HEK293T (cell line): ENCODE measurements around the gene LRRC4C.

Source experiments
- CTCF ChIA-PET: fragments of 350-600 bp; formaldehyde crosslinking; extraction: SDS; loops from one replicate; lab custom pipeline; 2021; ENCODE audit warnings: antibody characterized with exemption, inconsistent platforms; lab: Yijun Ruan, JAX
- POLR2A ChIA-PET: fragments of 350-600 bp; formaldehyde crosslinking; extraction: SDS; loops from one replicate; lab custom pipeline; 2020; ENCODE audit warnings: antibody characterized with exemption, inconsistent platforms; lab: Yijun Ruan, JAX
- DNase-seq: peaks from one replicate; pipeline ENCODE4 v3.0.0; 2012; ENCODE audit warnings: mixed read lengths; ENCODE audit errors: extremely low spot score
- ARNT ChIP-seq: fragments of 450-650 bp; IDR thresholded peaks from 2 replicates; pipeline ENCODE4 v1.6.1; 2017; ENCODE audit warnings: mild to moderate bottlenecking
- BHLHE40 ChIP-seq: fragments of 450-650 bp; IDR thresholded peaks from 2 replicates; pipeline ENCODE4 v1.6.1; 2016; ENCODE audit warnings: mild to moderate bottlenecking, moderate library complexity, borderline replicate concordance
- CTBP1 ChIP-seq: fragments of 450-650 bp; IDR thresholded peaks from 2 replicates; pipeline ENCODE4 v1.6.1; 2016; ENCODE audit warnings: borderline replicate concordance
- ELF4 ChIP-seq: fragments of 450-650 bp; IDR thresholded peaks from 2 replicates; pipeline ENCODE4 v1.6.1; 2017; ENCODE audit warnings: antibody characterized with exemption
- FOXA1 ChIP-seq: fragments of 450-650 bp; IDR thresholded peaks from 2 replicates; pipeline ENCODE4 v1.6.1; 2016; ENCODE audit warnings: mild to moderate bottlenecking
- FOXK2 ChIP-seq: fragments of 450-650 bp; IDR thresholded peaks from 2 replicates; pipeline ENCODE4 v1.6.1; 2016; ENCODE audit warnings: mild to moderate bottlenecking
- FOXM1 ChIP-seq: fragments of 450-650 bp; IDR thresholded peaks from 2 replicates; pipeline ENCODE4 v1.6.1; 2017; ENCODE audit warnings: mild to moderate bottlenecking, borderline replicate concordance
- HDGF ChIP-seq: fragments of 450-650 bp; IDR thresholded peaks from 2 replicates; pipeline ENCODE4 v1.6.1; 2017; ENCODE audit warnings: antibody characterized with exemption, borderline replicate concordance
- L3MBTL2 ChIP-seq: fragments of 450-650 bp; conservative IDR thresholded peaks from 2 replicates; pipeline ENCODE4 v1.6.1; 2016; ENCODE audit warnings: mild to moderate bottlenecking
- LEF1 ChIP-seq: fragments of 450-650 bp; IDR thresholded peaks from 2 replicates; pipeline ENCODE4 v1.6.1; 2017; ENCODE audit warnings: mild to moderate bottlenecking, borderline replicate concordance
- NFRKB ChIP-seq: fragments of 450-650 bp; IDR thresholded peaks from 2 replicates; pipeline ENCODE4 v1.6.1; 2016; ENCODE audit warnings: mild to moderate bottlenecking, moderate library complexity
- PKNOX1 ChIP-seq: fragments of 450-650 bp; IDR thresholded peaks from 2 replicates; pipeline ENCODE4 v1.6.1; 2016
- SP1 ChIP-seq: fragments of 450-650 bp; IDR thresholded peaks from 2 replicates; pipeline ENCODE4 v1.6.1; 2017
- SUZ12 ChIP-seq: fragments of 450-650 bp; IDR thresholded peaks from 2 replicates; pipeline ENCODE4 v1.6.1; 2016; ENCODE audit warnings: mild to moderate bottlenecking
- TARDBP ChIP-seq: fragments of 450-650 bp; IDR thresholded peaks from 2 replicates; pipeline ENCODE4 v1.6.1; 2016
- ZNF384 ChIP-seq: fragments of 450-650 bp; IDR thresholded peaks from 2 replicates; pipeline ENCODE4 v1.6.1; 2016

LRRC4C gene

GRCh38 chr11:41301023-41301422 is 158.4 kb downstream of the LRRC4C start:
- POLR2A ChIA-PET = no interaction called here
- no peak for TF ChIP-seq FOXK2
- no peak for TF ChIP-seq ELF4
- TF ChIP-seq BHLHE40 = no peak
- no peak for TF ChIP-seq ZNF384
- no peak for TF ChIP-seq L3MBTL2
- TF ChIP-seq NFRKB = no peak
- no peak for DNase-seq
- CTCF ChIA-PET = no interaction called here

DNA sequence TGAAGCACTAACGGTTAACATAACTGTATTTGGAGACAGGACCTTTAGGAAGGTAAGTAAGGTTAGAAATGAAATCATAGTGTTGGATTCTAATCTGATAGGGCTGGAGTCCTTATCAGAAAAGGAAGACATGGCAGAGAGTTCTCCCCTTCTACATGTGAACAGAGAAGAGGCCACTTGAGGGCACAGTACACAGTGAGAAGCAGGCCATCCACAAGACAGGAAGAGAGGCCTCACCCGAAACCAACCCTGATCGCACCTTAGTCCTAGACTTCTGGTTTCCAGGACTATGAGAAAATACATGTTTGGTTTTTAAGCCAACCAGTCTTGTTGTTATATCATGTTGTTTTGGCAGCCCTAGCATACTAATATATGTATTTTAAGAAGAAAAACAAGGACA is 170.0 kb downstream of the LRRC4C start:
- DNase-seq = no peak
- TF ChIP-seq FOXM1 (no peak), SP1 (no peak), LEF1 (no peak), FOXA1 (no peak)
- ChIA-PET POLR2A (no interaction called here), CTCF (no interaction called here)

DNA sequence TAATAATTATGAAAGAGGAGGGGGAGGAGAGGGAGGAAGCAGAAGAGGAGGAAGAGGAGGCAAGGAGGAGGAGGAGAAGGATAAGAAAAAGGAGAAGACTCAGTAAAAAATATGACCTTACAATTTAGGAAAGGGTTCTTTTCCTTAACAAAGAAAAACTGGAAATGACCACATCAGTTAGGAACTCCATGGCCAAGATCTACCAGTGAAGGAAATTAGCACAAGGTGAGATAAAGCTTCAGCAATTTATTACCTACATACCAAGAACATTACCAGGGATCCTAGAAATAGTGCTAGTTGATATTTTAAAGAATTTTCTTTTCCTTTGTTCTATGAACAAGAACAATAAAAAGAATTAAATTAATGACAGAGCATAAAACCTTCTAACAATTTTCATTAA is 172.7 kb downstream of the LRRC4C start:
- DNase-seq = no peak
- TF ChIP-seq FOXM1 (no peak), PKNOX1 (no peak), BHLHE40 (no peak), ELF4 (no peak), NFRKB (no peak), SUZ12 (no peak), FOXA1 (no peak), LEF1 (no peak), SP1 (no peak), FOXK2 (no peak)
- ChIA-PET CTCF (no interaction called here), POLR2A (no interaction called here)

GRCh38 chr11:41284354-41284753 is 175.1 kb downstream of the LRRC4C start:
- POLR2A ChIA-PET = no interaction called here
- CTCF ChIA-PET = no interaction called here
- TF ChIP-seq PKNOX1 (no peak), FOXK2 (no peak), NFRKB (no peak), HDGF (no peak), TARDBP (no peak), CTBP1 (no peak), FOXA1 (no peak), BHLHE40 (no peak), L3MBTL2 (no peak), SP1 (no peak), SUZ12 (no peak)
- no peak for DNase-seq

GRCh38 chr11:41283191-41283930 is 176.1 kb downstream of the LRRC4C start:
- DNase-seq = no peak
- no peak for TF ChIP-seq ELF4
- TF ChIP-seq NFRKB = no peak
- no peak for TF ChIP-seq SP1
- TF ChIP-seq SUZ12 = no peak
- TF ChIP-seq HDGF = no peak
- no peak for TF ChIP-seq ZNF384
- no peak for TF ChIP-seq FOXK2
- TF ChIP-seq PKNOX1 = no peak
- TF ChIP-seq L3MBTL2 = no peak
- TF ChIP-seq TARDBP = no peak
- TF ChIP-seq LEF1 = no peak
- TF ChIP-seq ARNT = no peak
- TF ChIP-seq CTBP1 = no peak
- no peak for TF ChIP-seq BHLHE40
- TF ChIP-seq FOXM1 = no peak
- POLR2A ChIA-PET = no interaction called here
- CTCF ChIA-PET = no interaction called here

GRCh38 chr11:41282395-41282794 is 177.1 kb downstream of the LRRC4C start:
- POLR2A ChIA-PET = no interaction called here
- CTCF ChIA-PET = no interaction called here
- TF ChIP-seq FOXM1 (no peak), LEF1 (no peak), ZNF384 (no peak), HDGF (no peak), FOXK2 (no peak), TARDBP (no peak), SP1 (no peak), ELF4 (no peak), L3MBTL2 (no peak), NFRKB (no peak), SUZ12 (no peak), BHLHE40 (no peak), ARNT (no peak), PKNOX1 (no peak), FOXA1 (no peak), CTBP1 (no peak)
- DNase-seq = no peak
